K562 (cell line): ENCODE data around the gene RNF34. TPM values are rescaled to one million over a fixed set of nuclear protein-coding genes. Genes with fewer than 3 reads are reported as not detected.

Source experiments
- ATAC-seq: fragments of 200-7000 bp; cut with Tn5 transposase; 3 replicates; pipeline ENCODE4 v1.9.1; 2020; ENCODE audit warnings: moderate library complexity
- BruUV-seq: library from RNA; stranded (reverse); fragments of 400-500 nt; replicated peaks from 2 replicates; lab custom pipeline; 2021; lab: Mats Ljungman, UMichigan
- CTCF ChIA-PET: fragments of 300-600 bp; formaldehyde crosslinking; extraction: SDS; loops from one replicate; lab custom pipeline; 2021; ENCODE audit warnings: low intra/inter-chr PET ratio; lab: Yijun Ruan, JAX
- POLR2A ChIA-PET: fragments of 300-600, 350-650 bp; sonication (Branson Sonifier 250); formaldehyde crosslinking; extraction: SDS; loops from one replicate; lab custom pipeline; 2021; ENCODE audit warnings: antibody characterized with exemption, inconsistent platforms; lab: Yijun Ruan, JAX
- DNase-seq, 4 experiments: peaks; one replicate each; pipeline versions ENCODE4 v3.0.0 to v3.0.0-alpha.2; 2011 to 2018; ENCODE audit warnings: low spot score in 3 of 4, mixed read lengths in 3 of 4; ENCODE audit errors: extremely low read depth in 1 of 4
- FAIRE-seq: peaks from 2 replicates; lab custom pipeline; 2011; peaks lifted over from hg19 to GRCh38; lab: Jason Lieb, UNC
- H2AFZ ChIP-seq: 2 replicates; pipeline ENCODE4 v1.6.0; 2011; ENCODE audit warnings: low read depth, low read length, control low read depth, inconsistent platforms
- H3K27ac ChIP-seq: fragments of 200-600 bp; 3 replicates; pipeline ENCODE4 v1.8.0; 2011; ENCODE audit warnings: low read depth, mild to moderate bottlenecking, control low read depth, inconsistent platforms, low read length, moderate library complexity, mixed read lengths; ENCODE audit errors: extremely low read depth
- H3K27me3 ChIP-seq, 2 experiments: fragments of 300-600 bp in 1 of 2; 2 replicates in 1 of 2; 3 replicates in 1 of 2; pipeline versions ENCODE4 v1.6.0 to v1.8.0; 2011; ENCODE audit warnings: inconsistent platforms in 2 of 2, low read length in 2 of 2, mild to moderate bottlenecking in 1 of 2, mixed read lengths in 1 of 2, moderate library complexity in 1 of 2; ENCODE audit not compliant: control insufficient read depth in 2 of 2, insufficient read depth in 2 of 2
- H3K36me3 ChIP-seq: fragments of 300-600 bp; 3 replicates; pipeline ENCODE4 v1.8.0; 2011; ENCODE audit warnings: mild to moderate bottlenecking, low read length, inconsistent platforms; ENCODE audit not compliant: control insufficient read depth, insufficient read depth
- H3K4me1 ChIP-seq, 2 experiments: fragments of 200-600 bp in 1 of 2; replicated peaks in 1 of 2; 2 replicates in 1 of 2; 3 replicates in 1 of 2; pipeline versions ENCODE4 v1.5.1 to v1.8.0; 2011; ENCODE audit warnings: inconsistent platforms in 2 of 2, low read length in 2 of 2, mild to moderate bottlenecking in 1 of 2, mixed read lengths in 1 of 2, moderate library complexity in 1 of 2; ENCODE audit not compliant: control insufficient read depth in 2 of 2, insufficient read depth in 2 of 2
- H3K4me2 ChIP-seq: 2 replicates; pipeline ENCODE4 v1.6.1; 2011; ENCODE audit warnings: low read length, control low read depth, inconsistent platforms, mixed read lengths; ENCODE audit not compliant: insufficient read depth
- H3K4me3 ChIP-seq: fragments of 200-600 bp; sonication (generic), shearing (Covaris generic); 2 replicates; pipeline ENCODE4 v1.5.1; 2016; ENCODE audit warnings: control low read depth, inconsistent platforms
- H3K79me2 ChIP-seq: fragments of 200-600 bp; 3 replicates; pipeline ENCODE4 v1.8.0; 2011; ENCODE audit warnings: low read length, inconsistent platforms; ENCODE audit not compliant: control insufficient read depth, insufficient read depth
- H3K9ac ChIP-seq, 2 experiments: 2 replicates each; pipeline versions ENCODE4 v1.6.0 to v1.6.1; 2011; ENCODE audit warnings: low read depth in 2 of 2, low read length in 2 of 2, control low read depth in 1 of 2, inconsistent platforms in 1 of 2, mild to moderate bottlenecking in 1 of 2, mixed read lengths in 1 of 2; ENCODE audit not compliant: insufficient read depth in 1 of 2
- H3K9me1 ChIP-seq: one replicate; pipeline ENCODE4 v1.6.0; 2011; ENCODE audit warnings: inconsistent platforms, mild to moderate bottlenecking, low read length, moderate library complexity; ENCODE audit not compliant: control insufficient read depth, insufficient read depth
- H3K9me3 ChIP-seq: replicated peaks from 2 replicates; pipeline ENCODE4 v1.5.1; 2011; ENCODE audit warnings: low read depth, low read length, inconsistent platforms; ENCODE audit not compliant: control insufficient read depth, insufficient read depth
- H4K20me1 ChIP-seq: replicated peaks from 2 replicates; pipeline ENCODE4 v1.6.1; 2011; ENCODE audit warnings: low read length, inconsistent platforms, mixed read lengths; ENCODE audit not compliant: control insufficient read depth, insufficient read depth
- ARID2 ChIP-seq: fragments of 450-650 bp; IDR thresholded peaks from 2 replicates; pipeline ENCODE4 v1.6.1; 2017; ENCODE audit warnings: antibody characterized with exemption, mild to moderate bottlenecking
- BCL6 ChIP-seq: fragments of 250-450 bp; sonication (Bioruptor Pico); IDR thresholded peaks from 2 replicates; pipeline ENCODE4 v1.4.0; 2020
- BRF1 ChIP-seq: IDR thresholded peaks from 3 replicates; pipeline ENCODE4 v1.6.1; 2011; ENCODE audit warnings: borderline replicate concordance, mild to moderate bottlenecking; ENCODE audit not compliant: insufficient read length; ENCODE audit errors: extremely low read depth
- CSDE1 ChIP-seq, 2 experiments: fragments of 450-650 bp; IDR thresholded peaks; 2 replicates each; pipeline ENCODE4 v1.6.1; 2016; ENCODE audit warnings: mild to moderate bottlenecking in 1 of 2
- HDGF ChIP-seq: fragments of 450-650 bp; IDR thresholded peaks from 2 replicates; pipeline ENCODE4 v1.6.1; 2016
- KAT7 ChIP-seq: sonication (generic); formaldehyde crosslinking; IDR thresholded peaks from 2 replicates; pipeline ENCODE4 v1.8.0; 2022; ENCODE audit warnings: missing genetic modification reagents, mild to moderate bottlenecking, borderline replicate concordance
- KLF10 ChIP-seq: fragments of 250-450 bp; sonication (Bioruptor Pico); IDR thresholded peaks from 2 replicates; pipeline ENCODE4 v1.6.1; 2021; ENCODE audit warnings: matching md5 sums
- MTA3 ChIP-seq: fragments of 450-650 bp; formaldehyde crosslinking; IDR thresholded peaks from 2 replicates; pipeline ENCODE4 v1.6.1; 2017; ENCODE audit warnings: mild to moderate bottlenecking, borderline replicate concordance
- NCOA1 ChIP-seq: fragments of 450-650 bp; IDR thresholded peaks from 2 replicates; pipeline ENCODE4 v1.6.1; 2016; ENCODE audit warnings: low read depth
- NCOA4 ChIP-seq: fragments of 450-650 bp; IDR thresholded peaks from 2 replicates; pipeline ENCODE4 v1.6.1; 2018; ENCODE audit warnings: mild to moderate bottlenecking; ENCODE audit not compliant: partially characterized antibody
- NFE2 ChIP-seq: IDR thresholded peaks from 2 replicates; pipeline ENCODE4 v1.6.1; 2014; ENCODE audit warnings: antibody characterized with exemption, low read depth
- NR1H2 ChIP-seq: sonication (generic); formaldehyde crosslinking; IDR thresholded peaks from 2 replicates; pipeline ENCODE4 v1.4.0; 2020; ENCODE audit warnings: mild to moderate bottlenecking, missing genetic modification reagents
- POLR2A ChIP-seq: fragments of 450-650 bp; conservative IDR thresholded peaks from 2 replicates; pipeline ENCODE4 v1.6.1; 2016
- SIN3B ChIP-seq: fragments of 450-650 bp; IDR thresholded peaks from 2 replicates; pipeline ENCODE4 v1.6.1; 2017; ENCODE audit warnings: low read depth, mild to moderate bottlenecking, moderate library complexity
- ZNF12 ChIP-seq: sonication (generic); formaldehyde crosslinking; IDR thresholded peaks from 2 replicates; pipeline ENCODE4 v1.4.0; 2020; ENCODE audit warnings: mild to moderate bottlenecking, missing genetic modification reagents
- ZNF124 ChIP-seq: sonication (generic); formaldehyde crosslinking; IDR thresholded peaks from 2 replicates; pipeline ENCODE4 v1.8.1; 2022; ENCODE audit warnings: missing genetic modification reagents
- ZNF316 ChIP-seq: fragments of 450-650 bp; IDR thresholded peaks from 2 replicates; pipeline ENCODE4 v1.6.1; 2016
- WGBS: fragments of 100-300 bp; shearing (Covaris generic); methylation state at CpG from one replicate; pipeline ENCODE4 v1.1.6; 2016; ENCODE audit warnings: low coverage, mixed read lengths; ENCODE audit not compliant: insufficient coverage; ENCODE audit errors: missing lambda C conversion rate; 5-methylcytosine and 5-hydroxymethylcytosine counted together
- in situ Hi-C: fragments of 300-500 bp; cut with MboI; formaldehyde crosslinking; loops from 4 replicates; pipeline ENCODE4 v1.15.0; 2018; ENCODE audit warnings: inconsistent platforms, mixed read lengths
- intact Hi-C: fragments of 100-400 bp; cut with micrococcal nuclease; formaldehyde crosslinking; loops from 2 replicates; pipeline ENCODE4 v1.14.2; 2022
- polyA plus RNA-seq, 8 experiments: library from polyadenylated mRNA; depleted of rRNA in 4 of 8; stranded (reverse) in 5 of 8; unstranded in 3 of 8; fragments of >200 nt; fragmentation: Nextera tagmentation in 2 of 8; fragmentation: Illumina TruSeq in 1 of 8; extraction: Ambion mirVana in 2 of 8; extraction: Trizol in 1 of 8; gene quantifications; 2 replicates each; pipeline versions ENCODE4 v1.2.1 to v1.2.3, GENCODE V29; 2011 to 2014; ENCODE audit warnings: inconsistent platforms in 1 of 8, missing spikeins in 1 of 8
- total RNA-seq, 7 experiments: library from RNA; depleted of rRNA in 6 of 7; stranded (reverse); fragments of >200 nt in 6 of 7; fragmentation: Illumina TruSeq in 2 of 7; extraction: Trizol in 2 of 7; gene quantifications; 2 replicates each; pipeline versions ENCODE4 v1.2.1 to v1.2.3, GENCODE V29; 2011 to 2021; ENCODE audit warnings: low replicate concordance in 1 of 7

The RNF34 gene
- total and polyA plus RNA-seq, 9 of the 15 experiments (the other 6 are each of a cell fraction or from before 2014, with no cell fraction given) = 41.7 to 88.9 (median 54.1) TPM

DNA sequence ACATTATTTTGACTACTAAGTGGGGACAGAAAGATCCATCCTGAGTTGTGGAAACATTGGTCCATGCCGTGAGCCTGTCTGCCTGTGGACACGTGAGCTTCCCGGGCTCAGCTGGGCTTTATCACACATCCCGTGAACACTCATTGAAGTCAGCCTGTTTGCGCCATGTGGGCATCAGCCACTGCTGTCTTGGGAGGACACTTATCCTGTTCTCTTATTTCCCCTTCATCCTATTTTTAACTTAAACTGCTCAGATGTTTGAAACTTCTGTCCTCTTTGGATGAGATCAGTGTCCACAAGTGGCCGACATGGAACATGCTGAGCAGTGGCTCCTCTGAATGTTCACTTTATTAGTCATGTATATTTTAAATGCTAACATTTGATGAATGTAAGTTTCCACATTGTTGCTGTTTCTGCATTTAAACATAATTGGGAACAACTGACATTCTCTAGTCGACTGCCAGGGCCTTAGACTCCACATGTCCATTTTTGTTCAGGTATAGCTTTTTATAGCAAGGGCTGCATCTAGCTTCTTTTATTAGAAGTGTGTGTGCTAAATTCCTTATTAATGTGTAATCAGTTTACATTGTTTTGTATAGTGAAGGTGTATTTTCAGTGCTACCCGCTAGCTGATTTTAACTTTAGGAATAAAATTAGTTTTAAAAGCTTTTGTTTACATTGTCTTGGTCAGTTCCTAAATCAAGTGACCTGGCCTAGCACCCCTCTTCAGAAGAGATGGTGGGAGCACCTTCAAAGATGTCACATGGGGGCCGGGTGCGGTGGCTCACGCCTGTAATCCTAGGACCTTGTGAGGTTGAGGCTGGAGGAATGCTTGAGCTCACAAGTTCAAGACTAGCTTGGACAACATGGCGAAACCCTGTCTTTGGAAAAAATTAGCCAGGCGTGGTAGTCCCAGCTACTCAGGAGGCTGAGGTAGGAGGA is 24.0 kb downstream of the RNF34 start:
- TF ChIP-seq ARID2 (no peak), NCOA1 (no peak), KLF10 (no peak), NFE2 (no peak)
- ATAC-seq (no peak), DNase-seq (no peak), FAIRE-seq (peak; percentile 75)
- Histone ChIP-seq H3K9me3 (no peaks in the 10 kb centered on the region), H3K4me1 (peaks cover 8 to 10% of the 10 kb centered on the region in 2 experiments; a peak in 4 of 5 replicates), H2AFZ (no peak overlapping the region), H3K9me1 (no peaks in the 10 kb centered on the region), H3K27ac (peak overlapping the region; percentile 56; the same call in 1 of the 3 replicates), H3K9ac (no peak overlapping the region), H4K20me1 (no peaks in the 10 kb centered on the region), H3K27me3 (no peaks in the 10 kb centered on the region), H3K4me3 (no peak overlapping the region), H3K4me2 (no peak overlapping the region), H3K36me3 (peaks cover 94% of the 10 kb centered on the region), H3K79me2 (no peaks in the 10 kb centered on the region)
- POLR2A ChIA-PET = interaction anchor here (0.6 to 1.8 kb wide), 6 partner anchors 11 to 92 kb away, joined by 3 to 12 read pairs (median 4); partner anchors contain the start of genes ANAPC5 and RNF34
- CTCF ChIA-PET = no interaction called here
- intact Hi-C loops = no loop called here
- BruUV-seq = no TSS peak
- in situ Hi-C loops = no loop called here
- 90% methylated on average over 12 of the region's 13 CpGs for WGBS

DNA sequence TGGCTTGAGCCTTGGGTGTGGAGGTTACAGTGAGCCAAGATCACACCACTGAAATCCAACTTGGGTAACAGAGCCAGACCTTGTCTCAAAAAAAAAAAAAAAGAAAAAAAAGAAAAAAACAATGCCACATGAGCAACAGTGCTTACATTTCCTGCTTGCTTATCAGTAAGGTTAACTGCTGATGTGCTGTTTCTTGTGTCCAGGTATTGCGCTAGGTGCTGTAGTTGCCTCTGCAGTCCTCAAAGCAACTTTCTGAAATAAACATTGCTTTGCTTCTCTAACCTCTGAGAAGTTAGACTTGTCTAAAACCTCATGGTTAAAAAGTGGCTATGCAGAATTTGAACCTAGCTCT is 24.7 kb downstream of the RNF34 start:
- Histone ChIP-seq H2AFZ (no peak overlapping the region), H3K27ac (peak overlapping the region; percentile 56; the same call in 2 of the 3 replicates), H3K4me1 (peaks cover 8 to 10% of the 10 kb centered on the region in 2 experiments; a peak in 4 of 5 replicates), H3K27me3 (no peaks in the 10 kb centered on the region), H4K20me1 (no peaks in the 10 kb centered on the region), H3K9me3 (no peaks in the 10 kb centered on the region), H3K9ac (no peak overlapping the region), H3K4me2 (no peak overlapping the region; the same call in 1 of the 2 replicates), H3K9me1 (no peaks in the 10 kb centered on the region), H3K36me3 (peaks cover 94% of the 10 kb centered on the region), H3K79me2 (no peaks in the 10 kb centered on the region), H3K4me3 (no peak overlapping the region)
- CTCF ChIA-PET = interaction anchor here (0.6 to 1.3 kb wide), 3 partner anchors 20 to 90 kb away, joined by 4 to 5 read pairs (median 4); no protein-coding TSS in a partner anchor
- 88% methylated on average over 1 of the region's 1 CpG for WGBS
- no peak for TF ChIP-seq ZNF12 (CRISPR knock-in tag)
- 0 out of 2 replicates have a peak, but pooled peaks have one; percentile 55 for TF ChIP-seq NR1H2 (CRISPR knock-in tag)
- no peak for TF ChIP-seq BRF1
- TF ChIP-seq KAT7 (CRISPR knock-in tag) = 0 out of 2 replicates have a peak, but pooled peaks have one; percentile 54
- TF ChIP-seq NCOA4 = no peak
- no peak for TF ChIP-seq MTA3
- TF ChIP-seq SIN3B = no peak
- TF ChIP-seq CSDE1 (IDR thresholded peaks at IDR 0.05) = no peak
- peak; percentile 34; the same call in 1 of the 2 replicates for TF ChIP-seq ZNF316
- TF ChIP-seq BCL6 (CRISPR knock-in tag) = no peak
- TF ChIP-seq POLR2A = peak; percentile 24; the same call in 1 of the 2 replicates
- no peak for TF ChIP-seq ZNF124 (CRISPR knock-in tag)
- TF ChIP-seq HDGF = no peak
- POLR2A ChIA-PET = interaction anchor here (0.5 to 1.8 kb wide), 8 partner anchors 8 to 386 kb away, joined by 3 to 5 read pairs (median 4); partner anchors contain the start of gene RNF34
- no TSS peak for BruUV-seq
- intact Hi-C loops = no loop called here
- peak; percentile 51 for FAIRE-seq
- ATAC-seq = no peak
- in situ Hi-C loops = no loop called here
- DNase-seq = no peak
